H1 (cell line): ENCODE measurements around the gene CALCOCO2. TPM values are rescaled to one million over a fixed set of nuclear protein-coding genes. Genes with fewer than 3 reads are reported as not detected.

Experiments used
- CTCF ChIA-PET: fragments of 300-600 bp; sonication (Branson Sonifier 250); formaldehyde crosslinking; loops from one replicate; lab custom pipeline; 2021; ENCODE audit not compliant: partially characterized antibody; lab: Charles Lee
- POLR2A ChIA-PET: fragments of 300-600 bp; sonication (Branson Sonifier 250); formaldehyde crosslinking; loops from one replicate; lab custom pipeline; 2021; ENCODE audit warnings: inconsistent platforms; ENCODE audit not compliant: partially characterized antibody; lab: Charles Lee
- DNase-seq, 2 experiments: peaks; one replicate each; pipeline versions ENCODE4 v3.0.0 to v3.0.0-alpha.2; 2010 to 2022; ENCODE audit warnings: low spot score in 2 of 2, low read depth in 1 of 2, mixed read lengths in 1 of 2
- FAIRE-seq: peaks from 2 replicates; lab custom pipeline; 2011; peaks lifted over from hg19 to GRCh38; lab: Jason Lieb, UNC
- H2AFZ ChIP-seq: 2 replicates; pipeline ENCODE4 v1.8.1; 2012; ENCODE audit warnings: low read length, inconsistent platforms
- H2AK5ac ChIP-seq: 2 replicates; pipeline ENCODE4 v1.6.1; 2013; ENCODE audit warnings: low read depth, low read length
- H2BK120ac ChIP-seq: replicated peaks from 2 replicates; pipeline ENCODE3; 2013; ENCODE audit warnings: low read depth, low read length, inconsistent platforms
- H2BK12ac ChIP-seq: 2 replicates; pipeline ENCODE4 v1.6.1; 2013; ENCODE audit warnings: low read depth, low read length
- H2BK15ac ChIP-seq: 2 replicates; pipeline ENCODE4 v1.6.1; 2013; ENCODE audit warnings: low read length
- H2BK20ac ChIP-seq: 2 replicates; pipeline ENCODE4 v1.6.1; 2013; ENCODE audit warnings: low read length
- H2BK5ac ChIP-seq: 2 replicates; pipeline ENCODE4 v1.6.1; 2013; ENCODE audit warnings: low read depth, low read length
- H3K14ac ChIP-seq: 2 replicates; pipeline ENCODE4 v1.6.1; 2013; ENCODE audit warnings: inconsistent platforms; ENCODE audit not compliant: insufficient read length
- H3K18ac ChIP-seq: 2 replicates; pipeline ENCODE4 v1.6.1; 2013; ENCODE audit warnings: low read length; ENCODE audit errors: extremely low read depth
- H3K23ac ChIP-seq: 2 replicates; pipeline ENCODE4 v1.6.1; 2013; ENCODE audit warnings: inconsistent platforms; ENCODE audit not compliant: insufficient read length
- H3K23me2 ChIP-seq: 2 replicates; pipeline ENCODE4 v1.6.1; 2013; ENCODE audit warnings: low read depth, low read length
- H3K27ac ChIP-seq: 2 replicates; pipeline ENCODE4 v1.6.1; 2011; ENCODE audit warnings: low read depth, low read length, inconsistent platforms
- H3K27me3 ChIP-seq, 4 experiments: replicated peaks in 1 of 4; 1 replicate in 1 of 4; 2 replicates in 3 of 4; pipeline versions ENCODE4 v1.6.1 to v1.8.1; 2011 to 2013; ENCODE audit warnings: low read length in 3 of 4, mild to moderate bottlenecking in 3 of 4, inconsistent platforms in 2 of 4, mixed read lengths in 2 of 4, moderate library complexity in 1 of 4; ENCODE audit not compliant: control insufficient read depth in 3 of 4, insufficient read depth in 3 of 4; ENCODE audit errors: extremely low read depth in 1 of 4
- H3K36me3 ChIP-seq, 4 experiments: 2 replicates each; pipeline versions ENCODE4 v1.6.1 to v1.8.1; 2011 to 2013; ENCODE audit warnings: mild to moderate bottlenecking in 4 of 4, low read length in 3 of 4, moderate library complexity in 2 of 4, control low read depth in 1 of 4, inconsistent platforms in 1 of 4; ENCODE audit not compliant: insufficient read depth in 4 of 4, control insufficient read depth in 2 of 4
- H3K4ac ChIP-seq: replicated peaks from 2 replicates; pipeline ENCODE3; 2013; ENCODE audit warnings: low read length, low read depth, mixed read lengths, inconsistent platforms; ENCODE audit not compliant: insufficient read length
- H3K4me1 ChIP-seq, 4 experiments: replicated peaks in 1 of 4; 1 replicate in 1 of 4; 2 replicates in 3 of 4; pipeline versions ENCODE4 v1.6.1 to v1.8.1; 2011 to 2013; ENCODE audit warnings: low read length in 3 of 4, inconsistent platforms in 2 of 4, mixed read lengths in 1 of 4; ENCODE audit not compliant: insufficient read depth in 4 of 4, control insufficient read depth in 3 of 4
- H3K4me2 ChIP-seq, 2 experiments: 2 replicates each; pipeline versions ENCODE4 v1.6.1 to v1.8.1; 2011 to 2013; ENCODE audit warnings: low read depth in 2 of 2, low read length in 2 of 2, control low read depth in 1 of 2, inconsistent platforms in 1 of 2, mild to moderate bottlenecking in 1 of 2; ENCODE audit not compliant: insufficient read depth in 1 of 2
- H3K4me3 ChIP-seq, 4 experiments: fragments of 200-600, 300-600 bp in 1 of 4; sonication (generic), shearing (Covaris generic), sonication (Bioruptor Twin) in 1 of 4; 2 replicates each; pipeline versions ENCODE4 v1.5.1 to v1.8.1; 2011 to 2016; ENCODE audit warnings: low read length in 4 of 4, low read depth in 3 of 4, control low read depth in 2 of 4, inconsistent platforms in 2 of 4, mild to moderate bottlenecking in 2 of 4, mixed read lengths in 1 of 4, moderate library complexity in 1 of 4; ENCODE audit not compliant: insufficient read depth in 2 of 4; ENCODE audit errors: extremely low read depth in 1 of 4
- H3K56ac ChIP-seq: replicated peaks from 2 replicates; pipeline ENCODE3; 2013; ENCODE audit warnings: low read depth, mild to moderate bottlenecking, mixed read lengths, low read length, inconsistent platforms; ENCODE audit not compliant: insufficient read length
- H3K79me1 ChIP-seq: 2 replicates; pipeline ENCODE4 v1.6.1; 2013; ENCODE audit warnings: low read depth, low read length, control low read depth
- H3K79me2 ChIP-seq, 2 experiments: 2 replicates each; pipeline versions ENCODE4 v1.6.1 to v1.8.1; 2012 to 2013; ENCODE audit warnings: low read length in 2 of 2, mild to moderate bottlenecking in 2 of 2, inconsistent platforms in 1 of 2; ENCODE audit not compliant: insufficient read depth in 2 of 2, control insufficient read depth in 1 of 2
- H3K9ac ChIP-seq, 4 experiments: replicated peaks in 1 of 4; 1 replicate in 1 of 4; 2 replicates in 3 of 4; pipeline versions ENCODE4 v1.6.1 to v1.8.1; 2011 to 2013; ENCODE audit warnings: low read depth in 3 of 4, low read length in 3 of 4, control low read depth in 2 of 4, mild to moderate bottlenecking in 2 of 4, moderate library complexity in 2 of 4, inconsistent platforms in 1 of 4; ENCODE audit errors: extremely low read depth in 1 of 4
- H3K9me3 ChIP-seq, 2 experiments: 2 replicates each; pipeline versions ENCODE4 v1.6.1 to v1.8.1; 2012 to 2013; ENCODE audit warnings: mild to moderate bottlenecking in 2 of 2, moderate library complexity in 2 of 2, control low read depth in 1 of 2, inconsistent platforms in 1 of 2, low read depth in 1 of 2, low read length in 1 of 2, mixed read lengths in 1 of 2; ENCODE audit not compliant: insufficient read depth in 2 of 2
- H4K20me1 ChIP-seq, 2 experiments: replicated peaks in 1 of 2; 2 replicates each; pipeline versions ENCODE3 to v1.8.1; 2011 to 2013; ENCODE audit warnings: inconsistent platforms in 2 of 2, low read length in 2 of 2, mild to moderate bottlenecking in 1 of 2; ENCODE audit not compliant: insufficient read depth in 2 of 2, control insufficient read depth in 1 of 2
- H4K5ac ChIP-seq: 2 replicates; pipeline ENCODE4 v1.6.1; 2013; ENCODE audit warnings: low read length, low read depth, mixed read lengths, inconsistent platforms; ENCODE audit not compliant: insufficient read length
- H4K8ac ChIP-seq: 2 replicates; pipeline ENCODE4 v1.8.0; 2013; ENCODE audit warnings: mild to moderate bottlenecking, moderate library complexity, low read length, inconsistent platforms; ENCODE audit not compliant: insufficient read depth; ENCODE audit errors: extremely low read depth
- H4K91ac ChIP-seq: replicated peaks from 2 replicates; pipeline ENCODE3; 2013; ENCODE audit warnings: low read length, mixed read lengths, inconsistent platforms; ENCODE audit not compliant: insufficient read length
- CREB1 ChIP-seq: IDR thresholded peaks from 2 replicates; pipeline ENCODE4 v1.6.1; 2012; ENCODE audit warnings: inconsistent platforms
- CTBP2 ChIP-seq: IDR thresholded peaks from 2 replicates; pipeline ENCODE4 v1.7.0; 2011; ENCODE audit warnings: borderline replicate concordance, mild to moderate bottlenecking, moderate library complexity, mixed read lengths, low read length; ENCODE audit not compliant: insufficient read depth, insufficient read length
- EP300 ChIP-seq, 2 experiments: IDR thresholded peaks; 1 replicate in 1 of 2; 2 replicates in 1 of 2; pipeline ENCODE4 v1.6.1; 2011 to 2012; ENCODE audit warnings: low read depth in 2 of 2, low read length in 2 of 2, mild to moderate bottlenecking in 2 of 2, borderline replicate concordance in 1 of 2, inconsistent platforms in 1 of 2, moderate library complexity in 1 of 2
- NRF1 ChIP-seq: IDR thresholded peaks from 2 replicates; pipeline ENCODE4 v1.6.1; 2011; ENCODE audit warnings: mild to moderate bottlenecking, low read depth, low read length, improper control_type of control experiment
- RAD21 ChIP-seq, 2 experiments: IDR thresholded peaks in 1 of 2; conservative IDR thresholded peaks in 1 of 2; 2 replicates each; pipeline ENCODE4 v1.6.1; 2011; ENCODE audit warnings: low read depth in 2 of 2, low read length in 2 of 2, improper control_type of control experiment in 1 of 2, inconsistent platforms in 1 of 2, mild to moderate bottlenecking in 1 of 2, moderate library complexity in 1 of 2
- RBBP5 ChIP-seq: IDR thresholded peaks from 2 replicates; pipeline ENCODE4 v1.7.1; 2012; ENCODE audit warnings: low read depth, mild to moderate bottlenecking, inconsistent platforms, low read length, moderate library complexity, borderline replicate concordance
- RFX5 ChIP-seq: IDR thresholded peaks from 2 replicates; pipeline ENCODE4 v1.6.1; 2011; ENCODE audit warnings: low read depth, low read length, improper control_type of control experiment, borderline replicate concordance
- SIN3A ChIP-seq, 2 experiments: IDR thresholded peaks in 1 of 2; conservative IDR thresholded peaks in 1 of 2; 2 replicates each; pipeline ENCODE4 v1.6.1; 2011 to 2012; ENCODE audit warnings: low read length in 2 of 2, improper control_type of control experiment in 1 of 2, low read depth in 1 of 2, mild to moderate bottlenecking in 1 of 2
- TEAD4 ChIP-seq: IDR thresholded peaks from 2 replicates; pipeline ENCODE4 v1.6.1; 2012; ENCODE audit warnings: low read depth, low read length, inconsistent platforms, mixed read lengths
- WGBS, 2 experiments: shearing (Covaris generic) in 1 of 2; methylation state at CpG; one replicate each; pipeline versions ENCODE4 v1.1.6 to v1.1.7; 2013 to 2015; ENCODE audit warnings: low lambda C conversion rate in 2 of 2, mixed read lengths in 2 of 2, inconsistent platforms in 1 of 2, low coverage in 1 of 2, missing lambda C conversion rate in 1 of 2; ENCODE audit not compliant: insufficient replicate concordance in 2 of 2, insufficient coverage in 1 of 2, insufficient read length in 1 of 2; ENCODE audit errors: extremely low coverage in 1 of 2, missing lambda C conversion rate in 1 of 2; 5-methylcytosine and 5-hydroxymethylcytosine counted together
- polyA plus RNA-seq, 7 experiments: library from polyadenylated mRNA; depleted of rRNA in 3 of 7; stranded (reverse) in 5 of 7; unstranded in 2 of 7; fragments of >200 nt in 5 of 7; fragments of 200-250 nt in 2 of 7; gene quantifications; 1 replicate in 5 of 7; 2 replicates in 1 of 7; 4 replicates in 1 of 7; pipeline versions ENCODE4 v1.2.1 to v1.2.3, GENCODE V29; 2011 to 2013; ENCODE audit warnings: missing spikeins in 2 of 7, mixed read lengths in 2 of 7
- total RNA-seq: library from RNA; stranded (reverse); fragmentation: NEBNext Ultra II Directional; extraction: Animal tissue kit (Norgen Biotek cat#: 25700); gene quantifications from 2 replicates; pipeline ENCODE4 v1.2.1, GENCODE V29; 2021

CALCOCO2 gene
- total and polyA plus RNA-seq, 2 of the 8 experiments (the other 6 are each of a cell fraction or from before 2014, with no cell fraction given) = 12.1 to 31.8 TPM

DNA sequence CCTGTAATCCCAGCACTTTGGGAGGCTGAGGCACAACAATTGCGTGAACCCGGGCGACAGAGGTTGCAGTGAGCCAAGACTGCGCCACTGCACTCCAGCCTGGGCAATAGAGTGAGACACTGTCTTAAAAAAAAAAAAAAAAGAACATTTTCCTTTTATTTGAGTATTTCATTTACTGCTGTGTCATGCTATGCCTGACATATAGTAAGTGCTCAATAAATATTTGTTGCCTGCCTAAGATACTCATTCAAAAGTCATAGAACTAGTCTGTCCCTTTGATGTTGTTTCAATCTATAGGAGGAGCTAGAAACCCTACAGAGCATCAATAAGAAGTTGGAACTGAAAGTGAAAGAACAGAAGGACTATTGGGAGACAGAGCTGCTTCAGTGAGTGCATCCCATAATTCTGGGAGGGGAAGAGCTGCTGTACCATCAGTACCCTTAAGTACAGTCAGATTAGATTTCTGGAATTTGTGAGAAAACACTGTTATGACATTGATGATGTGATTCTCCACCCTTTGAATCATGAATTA, 20.0 kb downstream of the CALCOCO2 start:
- Histone ChIP-seq H3K27me3 (no peaks in the 10 kb centered on the region), H2AFZ (no peak overlapping the region), H3K18ac (no peak overlapping the region), H2BK20ac (no peak overlapping the region), H4K91ac (no peak overlapping the region), H3K27ac (no peak overlapping the region), H3K56ac (no peak overlapping the region), H2AK5ac (no peak overlapping the region), H3K4me2 (no peak overlapping the region), H2BK15ac (no peak overlapping the region), H3K4me3 (no peak overlapping the region), H3K23ac (no peak overlapping the region), H3K23me2 (no peaks in the 10 kb centered on the region), H4K8ac (no peak overlapping the region), H3K36me3 (peaks cover 0 to 8% (median under 1%) of the 10 kb centered on the region in 4 experiments; a peak in 3 of 8 replicates), H3K79me2 (no peaks in the 10 kb centered on the region), H4K5ac (no peak overlapping the region), H3K9me3 (no peaks in the 10 kb centered on the region), H3K14ac (no peak overlapping the region), H2BK120ac (no peak overlapping the region), H3K9ac (no peak overlapping the region), H2BK12ac (no peak overlapping the region), H2BK5ac (no peak overlapping the region), H3K79me1 (no peaks in the 10 kb centered on the region)
- no peak for DNase-seq
- FAIRE-seq = no peak
- CTCF ChIA-PET = interaction anchor here (63.3 to 88.5 kb wide), 2 partner anchors 14 to 19 kb away, joined by 2590 read pairs; partner anchors contain the start of genes ATP5MC1, CALCOCO2 and TTLL6
- no peak for TF ChIP-seq CREB1
- TF ChIP-seq RFX5 = no peak
- TF ChIP-seq TEAD4 = no peak
- no peak for TF ChIP-seq RBBP5
- no peak for TF ChIP-seq SIN3A (conservative IDR thresholded peaks at IDR 0.05 in 1 of 2, IDR thresholded peaks at IDR 0.05 in 1 of 2; ENCODE audit: low read depth in 1 of 2, low read length in 2 of 2)
- no peak for TF ChIP-seq NRF1
- no peak for TF ChIP-seq EP300 (IDR thresholded peaks at IDR 0.05; ENCODE audit: borderline replicate concordance in 1 of 2, low read depth in 2 of 2, low read length in 2 of 2)
- TF ChIP-seq CTBP2 = no peak
- no peak for TF ChIP-seq RAD21 (IDR thresholded peaks at IDR 0.05 in 1 of 2, conservative IDR thresholded peaks at IDR 0.05 in 1 of 2; ENCODE audit: low read depth in 2 of 2, low read length in 2 of 2)
- TF ChIP-seq, all 59 proteins: peak for 0
- 97% methylated on average over 4 of the region's 4 CpGs; no CpG with 5 or more reads in 1 of the 2 experiments for WGBS, 2 experiments
- POLR2A ChIA-PET = no interaction called here
- Histone ChIP-seq H3K4me1 (no peaks in the 10 kb centered on the region), H4K20me1 (no peaks in the 10 kb centered on the region), H3K4ac (no peak overlapping the region)
